ENCODE data around the gene UACA.

- no peak for TF ChIP-seq CTCF (IDR thresholded peaks at IDR 0.05 in 4 of 5, conservative IDR thresholded peaks at IDR 0.05 in 1 of 5)
- no peak for TF ChIP-seq POLR2A (IDR thresholded peaks at IDR 0.05)
Observed at GRCh38 chr15:70635895-70636294, 127.5 kb downstream of the UACA start.
